Activated CD4-positive, alpha-beta T cell treated with anti-CD3 and anti-CD28 coated beads, Interleukin-2, Interleukin-4, amounts not matched to agents 100 ng/mL and 50 ng/mL, durations not matched to agents 16 hours and 8 hours (primary cell): Measurements from ENCODE around the gene CYP26B1.

Experiments
- DNase-seq: peaks from one replicate; pipeline ENCODE4 v3.0.0-alpha.2; 2020; ENCODE audit warnings: low spot score

The CYP26B1 gene

GRCh38 chr2:72154386-72154975 is 6.8 kb upstream of the CYP26B1 start:
- DNase-seq = no peak

- DNase-seq = no peak
Observed at GRCh38 chr2:72153924-72154323, 6.3 kb upstream of the CYP26B1 start.

- DNase-seq = no peak
Observed at GRCh38 chr2:72153026-72153791, 5.5 kb upstream of the CYP26B1 start.

- no peak for DNase-seq
Observed at GRCh38 chr2:72150861-72151356, 3.2 kb upstream of the CYP26B1 start.

GRCh38 chr2:72150157-72150860 is 2.6 kb upstream of the CYP26B1 start:
- peak; percentile 78 for DNase-seq

GRCh38 chr2:72149556-72150156 is 2.0 kb upstream of the CYP26B1 start:
- DNase-seq = no peak

GRCh38 chr2:72148837-72149555 is 1.3 kb upstream of the CYP26B1 start:
- DNase-seq = peak; percentile 7

GRCh38 chr2:72148003-72148836 is 558 bp upstream of the CYP26B1 start:
- no peak for DNase-seq

GRCh38 chr2:72146347-72147302 is 1.0 kb downstream of the CYP26B1 start:
- no peak for DNase-seq

GRCh38 chr2:72145658-72146329 is 1.9 kb downstream of the CYP26B1 start:
- DNase-seq = no peak

GRCh38 chr2:72145289-72145657 is 2.4 kb downstream of the CYP26B1 start:
- DNase-seq = no peak

GRCh38 chr2:72144632-72145288 is 2.9 kb downstream of the CYP26B1 start:
- no peak for DNase-seq

- no peak for DNase-seq
Observed at GRCh38 chr2:72144274-72144631, 3.4 kb downstream of the CYP26B1 start.

- DNase-seq = no peak
Observed at GRCh38 chr2:72143441-72144273, 4.0 kb downstream of the CYP26B1 start.

GRCh38 chr2:72142570-72143440 is 4.9 kb downstream of the CYP26B1 start:
- DNase-seq = no peak

- no peak for DNase-seq
Observed at GRCh38 chr2:72141881-72142451, 5.7 kb downstream of the CYP26B1 start.
